HG03108 (cell line): ENCODE measurements around the gene USP11.

Source experiments
- ATAC-seq: cut with Tn5 transposase; IDR thresholded peaks from one replicate; pipeline ENCODE4 v1.9.1; 2021; ENCODE audit warnings: moderate library complexity; ENCODE audit not compliant: unreplicated experiment

The USP11 gene

GRCh38 chrX:47232803-47233332 is at the start of gene USP11:
TSS of gene USP11 (plus strand) at chrX:47233009. CDS start at chrX:47233044, 35 bp downstream.
- ATAC-seq, result peak; percentile 2

GRCh38 chrX:47184486-47184885 is 48.3 kb upstream of the USP11 start:
- ATAC-seq, result no peak

GRCh38 chrX:47185241-47185640 is 47.6 kb upstream of the USP11 start:
- ATAC-seq, result no peak

GRCh38 chrX:47186096-47186740 is 46.6 kb upstream of the USP11 start:
- ATAC-seq, result no peak

GRCh38 chrX:47187106-47187677 is 45.6 kb upstream of the USP11 start:
- no peak for ATAC-seq

GRCh38 chrX:47189906-47190305 is 42.9 kb upstream of the USP11 start:
- no peak for ATAC-seq

GRCh38 chrX:47190445-47191269 is 42.2 kb upstream of the USP11 start:
- ATAC-seq, result peak; percentile 53

- no peak for ATAC-seq
Measured at GRCh38 chrX:47191331-47191730, 41.5 kb upstream of the USP11 start.

GRCh38 chrX:47191806-47192401 is 40.9 kb upstream of the USP11 start:
- ATAC-seq, result no peak

- peak; percentile 54 for ATAC-seq
Measured at GRCh38 chrX:47193475-47194193, 39.2 kb upstream of the USP11 start, which contains the start of gene UBA1. TSS of gene UBA1 (plus strand) at chrX:47193829. CDS start at chrX:47198803, 4,974 bp downstream.

GRCh38 chrX:47194194-47194787 is 38.5 kb upstream of the USP11 start:
- ATAC-seq, result no peak

GRCh38 chrX:47196098-47196497 is 36.7 kb upstream of the USP11 start:
- no peak for ATAC-seq

GRCh38 chrX:47197526-47197925 is 35.3 kb upstream of the USP11 start:
- no peak for ATAC-seq

GRCh38 chrX:47198026-47198686 is 34.7 kb upstream of the USP11 start:
- ATAC-seq, result no peak

GRCh38 chrX:47198687-47199080 is 34.1 kb upstream of the USP11 start:
- ATAC-seq, result no peak

- no peak for ATAC-seq
Measured at GRCh38 chrX:47199286-47199685, 33.5 kb upstream of the USP11 start.

- no peak for ATAC-seq
Measured at GRCh38 chrX:47200385-47201150, 32.2 kb upstream of the USP11 start.

- no peak for ATAC-seq
Measured at GRCh38 chrX:47201345-47201944, 31.4 kb upstream of the USP11 start.

GRCh38 chrX:47202316-47202715 is 30.5 kb upstream of the USP11 start:
- ATAC-seq, result no peak
